Activated CD4-positive, alpha-beta memory T cell treated with anti-CD3 and anti-CD28 coated beads for 36 hours (primary cell): ENCODE measurements around the gene ABHD8. TPM values are rescaled to one million over a fixed set of nuclear protein-coding genes. Genes with fewer than 3 reads are reported as not detected.
A peak's percentile ranks its signal among the peaks of the same experiment; 100 is the strongest.

ENCODE experiments used
- CTCF ChIA-PET: fragments of 350-600 bp; sonication (Branson Sonifier 250); formaldehyde crosslinking; loops from one replicate; lab custom pipeline; 2021; ENCODE audit warnings: antibody characterized with exemption, inconsistent platforms; lab: Charles Lee
- POLR2A ChIA-PET: fragments of 350-600 bp; sonication (Branson Sonifier 250); formaldehyde crosslinking; loops from one replicate; lab custom pipeline; 2021; ENCODE audit warnings: antibody characterized with exemption; lab: Charles Lee
- DNase-seq: peaks from one replicate; pipeline ENCODE4 v3.0.0-alpha.2; 2020
- H3K27ac Mint-ChIP-seq: one replicate; pipeline ENCODE4 v1.8.0; 2021; ENCODE audit warnings: mixed read lengths
- H3K27me3 Mint-ChIP-seq: one replicate; pipeline ENCODE4 v1.8.0; 2021; ENCODE audit warnings: mixed read lengths
- H3K36me3 Mint-ChIP-seq: one replicate; pipeline ENCODE4 v1.8.0; 2021; ENCODE audit warnings: mixed read lengths
- H3K4me1 Mint-ChIP-seq: one replicate; pipeline ENCODE4 v1.8.0; 2021; ENCODE audit warnings: low read depth, mixed read lengths
- H3K4me3 Mint-ChIP-seq: one replicate; pipeline ENCODE4 v1.8.0; 2021; ENCODE audit warnings: mild to moderate bottlenecking, mixed read lengths
- H3K9me3 Mint-ChIP-seq: one replicate; pipeline ENCODE4 v1.8.0; 2021; ENCODE audit warnings: mixed read lengths
- intact Hi-C: fragments of 100-400 bp; cut with micrococcal nuclease; formaldehyde crosslinking; loops from one replicate; pipeline ENCODE4 v1.15.1; 2023
- total RNA-seq, 2 experiments: library from RNA; stranded (reverse); gene quantifications; one replicate each; pipeline ENCODE4 v1.2.3, GENCODE V29; 2021

The ABHD8 gene
- total RNA-seq, 2 experiments from 2014 or later = 7.7 to 7.9 TPM

GRCh38 chr19:17255150-17255621 is 48.0 kb downstream of the ABHD8 start:
- POLR2A ChIA-PET = no interaction called here
- CTCF ChIA-PET = interaction anchor here (1.0 to 2.2 kb wide), 4 partner anchors 11 to 134 kb away, joined by 3 to 6 read pairs (median 4); no protein-coding TSS in a partner anchor
- Mint-ChIP-seq H3K36me3 (no peaks in the 10 kb centered on the region), H3K4me1 (no peaks in the 10 kb centered on the region), H3K9me3 (no peaks in the 10 kb centered on the region), H3K27me3 (no peaks in the 10 kb centered on the region), H3K27ac (no peak overlapping the region), H3K4me3 (no peak overlapping the region)
- intact Hi-C loops = no loop called here
- no peak for DNase-seq

GRCh38 chr19:17254636-17255035 is 48.6 kb downstream of the ABHD8 start:
- ChIA-PET POLR2A (no interaction called here), CTCF (interaction anchor here (1.0 to 2.2 kb wide), 2 partner anchors 12 to 14 kb away, joined by 3 to 6 read pairs; no protein-coding TSS in a partner anchor)
- Mint-ChIP-seq H3K36me3 (no peaks in the 10 kb centered on the region), H3K4me3 (no peak overlapping the region), H3K4me1 (no peaks in the 10 kb centered on the region), H3K27ac (no peak overlapping the region), H3K9me3 (no peaks in the 10 kb centered on the region), H3K27me3 (no peaks in the 10 kb centered on the region)
- DNase-seq = no peak
- intact Hi-C loops = no loop called here

- Mint-ChIP-seq H3K4me3 (no peak overlapping the region), H3K27ac (no peak overlapping the region), H3K4me1 (peaks cover 7% of the 10 kb centered on the region), H3K36me3 (no peaks in the 10 kb centered on the region), H3K9me3 (no peaks in the 10 kb centered on the region), H3K27me3 (no peaks in the 10 kb centered on the region)
- no peak for DNase-seq
- intact Hi-C loops = no loop called here
- ChIA-PET CTCF (interaction anchor here (1.3 kb wide), 1 partner anchor 15 kb away, joined by 6 read pairs; no protein-coding TSS in a partner anchor), POLR2A (interaction anchor here (0.7 kb wide), 1 partner anchor 24 kb away, joined by 3 read pairs; no protein-coding TSS in a partner anchor)
These were observed 53.2 kb downstream of the ABHD8 start for GRCh38 chr19:17249887-17250548.

- Mint-ChIP-seq H3K27ac (no peak overlapping the region), H3K4me1 (peaks cover 9% of the 10 kb centered on the region), H3K36me3 (no peaks in the 10 kb centered on the region), H3K9me3 (no peaks in the 10 kb centered on the region), H3K4me3 (no peak overlapping the region), H3K27me3 (no peaks in the 10 kb centered on the region)
- no peak for DNase-seq
- intact Hi-C loops = no loop called here
- ChIA-PET POLR2A (no interaction called here), CTCF (interaction anchor here (1.3 kb wide), 1 partner anchor 13 kb away, joined by 6 read pairs; no protein-coding TSS in a partner anchor)
These were observed 55.0 kb downstream of the ABHD8 start for GRCh38 chr19:17248011-17248776.

GRCh38 chr19:17246681-17247425 is 56.4 kb downstream of the ABHD8 start:
- H3K4me1 Mint-ChIP-seq = peaks cover 9% of the 10 kb centered on the region
- H3K9me3 Mint-ChIP-seq = no peaks in the 10 kb centered on the region
- no peaks in the 10 kb centered on the region for H3K36me3 Mint-ChIP-seq
- H3K27ac Mint-ChIP-seq = no peak overlapping the region
- DNase-seq = no peak
- intact Hi-C loops = no loop called here
- ChIA-PET CTCF (no interaction called here), POLR2A (no interaction called here)
- no peaks in the 10 kb centered on the region for H3K27me3 Mint-ChIP-seq
- peak overlapping the region; percentile 82 for H3K4me3 Mint-ChIP-seq

- Mint-ChIP-seq H3K27me3 (no peaks in the 10 kb centered on the region), H3K9me3 (no peaks in the 10 kb centered on the region), H3K27ac (peak within 1 kb of the TSS; percentile 65), H3K36me3 (no peaks in the 10 kb centered on the region), H3K4me3 (peak within 1 kb of the TSS; percentile 82), H3K4me1 (peaks cover 9% of the 10 kb centered on the region)
- intact Hi-C loops = no loop called here
- ChIA-PET CTCF (no interaction called here), POLR2A (no interaction called here)
- no peak for DNase-seq
These were observed 57.7 kb downstream of the ABHD8 start, which contains the start of gene NR2F6 for GRCh38 chr19:17245535-17245984. NR2F6 (minus strand) TSS chr19:17245919; CDS start chr19:17245220, 699 bp downstream.

GRCh38 chr19:17244618-17245534 is 58.3 kb downstream of the ABHD8 start:
- peak overlapping the region; percentile 52 for H3K4me3 Mint-ChIP-seq
- no peak for DNase-seq
- H3K27ac Mint-ChIP-seq = no peak overlapping the region
- intact Hi-C loops = no loop called here
- POLR2A ChIA-PET = no interaction called here
- CTCF ChIA-PET = interaction anchor here (1.4 kb wide), 1 partner anchor 16 kb away, joined by 3 read pairs; no protein-coding TSS in a partner anchor
- H3K27me3 Mint-ChIP-seq = no peaks in the 10 kb centered on the region
- peaks cover 9% of the 10 kb centered on the region for H3K4me1 Mint-ChIP-seq
- H3K9me3 Mint-ChIP-seq = no peaks in the 10 kb centered on the region
- H3K36me3 Mint-ChIP-seq = no peaks in the 10 kb centered on the region

DNA sequence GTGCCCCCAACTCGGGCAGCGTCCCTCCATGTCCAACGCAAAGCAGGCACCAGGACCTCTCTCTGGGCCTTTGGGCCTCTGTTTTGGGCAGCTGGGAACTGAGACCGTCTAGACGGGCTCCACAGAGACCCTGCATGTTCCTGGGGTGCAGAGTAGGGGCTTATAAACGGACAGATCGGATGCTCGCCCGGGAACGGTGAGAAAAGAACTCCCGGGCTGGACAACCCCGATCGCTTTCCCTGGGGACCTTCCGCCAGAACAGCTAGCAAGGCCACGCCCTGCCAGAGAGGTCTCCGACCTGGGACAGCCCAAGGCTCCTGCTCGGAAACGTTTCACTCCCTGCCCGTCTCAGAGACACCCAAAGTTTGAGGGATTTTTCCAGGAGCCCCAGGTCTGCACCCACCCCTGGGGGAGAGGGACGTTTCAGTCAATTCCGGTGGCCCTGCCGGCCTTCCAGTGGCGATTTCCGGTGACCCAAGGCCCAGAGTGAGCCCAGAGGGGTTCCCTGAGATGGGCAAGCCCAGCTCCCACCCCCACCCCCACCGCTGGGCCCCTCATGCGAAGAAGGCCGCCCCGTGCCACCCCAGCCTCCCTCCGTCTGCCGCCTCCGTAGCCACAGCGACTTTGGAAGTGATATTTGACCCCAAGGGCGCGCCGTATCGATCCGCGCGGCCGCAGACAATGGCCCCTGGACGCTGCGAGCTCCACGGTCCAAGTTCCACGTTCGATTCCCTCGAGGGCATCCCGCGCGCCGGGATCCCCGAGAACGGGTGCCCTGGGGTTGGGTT is 59.2 kb downstream of the ABHD8 start:
- intact Hi-C loops = no loop called here
- Mint-ChIP-seq H3K4me3 (peak overlapping the region; percentile 52), H3K27ac (no peak overlapping the region), H3K36me3 (no peaks in the 10 kb centered on the region), H3K27me3 (no peaks in the 10 kb centered on the region), H3K9me3 (no peaks in the 10 kb centered on the region), H3K4me1 (peaks cover 9% of the 10 kb centered on the region)
- ChIA-PET POLR2A (no interaction called here), CTCF (interaction anchor here (1.0 to 1.9 kb wide), 4 partner anchors 9 to 23 kb away, joined by 3 to 5 read pairs (median 4); partner anchors contain the start of genes BABAM1 and OCEL1)
- DNase-seq = no peak

- DNase-seq = no peak
- POLR2A ChIA-PET = no interaction called here
- no peaks in the 10 kb centered on the region for H3K27me3 Mint-ChIP-seq
- intact Hi-C loops = no loop called here
- peak overlapping the region; percentile 23 for H3K4me3 Mint-ChIP-seq
- no peaks in the 10 kb centered on the region for H3K36me3 Mint-ChIP-seq
- H3K9me3 Mint-ChIP-seq = no peaks in the 10 kb centered on the region
- CTCF ChIA-PET = interaction anchor here (1.0 to 1.9 kb wide), 4 partner anchors 9 to 24 kb away, joined by 3 to 5 read pairs (median 4); partner anchors contain the start of genes BABAM1 and OCEL1
- H3K27ac Mint-ChIP-seq = no peak overlapping the region
- H3K4me1 Mint-ChIP-seq = peaks cover 9% of the 10 kb centered on the region
These were observed 59.9 kb downstream of the ABHD8 start for GRCh38 chr19:17243211-17243829.
